OCI-LY3 (cell line): Measurements from ENCODE around the gene ZNF148.

Experiments
- CTCF ChIP-seq: fragments of 200-600, 300-600 bp; sonication (generic); IDR thresholded peaks from 2 replicates; pipeline ENCODE4 v1.5.1; 2014; ENCODE audit warnings: antibody characterized with exemption, low read length, low read depth
- EZH2phosphoT487 ChIP-seq: fragments of 200-600 bp; shearing (Covaris generic); IDR thresholded peaks from 2 replicates; pipeline ENCODE4 v1.6.1; 2018; ENCODE audit warnings: antibody characterized with exemption, mixed run types, low read depth

GRCh38 chr3:125306620-125307019 lies 68.5 kb downstream of the ZNF148 start:
- TF ChIP-seq CTCF (no peak), EZH2phosphoT487 (no peak)
